ENCODE results near the gene FBXW4. TPM values are rescaled to one million over a fixed set of nuclear protein-coding genes. Genes with fewer than 3 reads are reported as not detected.

FBXW4 gene
- polyA plus RNA-seq, 1 donor from 2014 or later = 7.7 TPM

GRCh38 chr10:101732096-101732495 is 37.1 kb upstream of the FBXW4 start:
- H3K36me3 ChIP-seq (ENCODE audit: insufficient read depth, low read length) = no peaks in the 10 kb centered on the region
- H3K9ac ChIP-seq (ENCODE audit: low read length) = no peak overlapping the region
- H3F3A ChIP-seq (ENCODE audit: insufficient read depth, low read length, poor library complexity, severe bottlenecking) = no peaks in the 10 kb centered on the region
- no peak overlapping the region for H3K4me3 ChIP-seq (ENCODE audit: low read length)
- H4K20me1 ChIP-seq (ENCODE audit: insufficient read depth) = no peaks in the 10 kb centered on the region
- no peak overlapping the region for H3K27ac ChIP-seq (ENCODE audit: low read length)
- no peaks in the 10 kb centered on the region for H3K79me2 ChIP-seq (replicated peaks; ENCODE audit: insufficient read depth, low read length)
- no peaks in the 10 kb centered on the region for H3K9me2 ChIP-seq (ENCODE audit: insufficient read depth, low read length)
- H2AFZ ChIP-seq (ENCODE audit: low read depth, low read length) = no peak overlapping the region
- TF ChIP-seq POLR2AphosphoS5 (IDR thresholded peaks at IDR 0.05) (no peak), SMC3 (conservative IDR thresholded peaks at IDR 0.05; ENCODE audit: poor library complexity) (no peak), EZH2 (IDR thresholded peaks at IDR 0.05; ENCODE audit: borderline replicate concordance, insufficient read depth, low read length, poor library complexity, severe bottlenecking) (no peak), RAD21 (conservative IDR thresholded peaks at IDR 0.05) (no peak), MXI1 (conservative IDR thresholded peaks at IDR 0.05; ENCODE audit: poor library complexity, severe bottlenecking) (no peak), EP300 (conservative IDR thresholded peaks at IDR 0.05; ENCODE audit: poor library complexity, severe bottlenecking) (no peak), TAF1 (IDR thresholded peaks at IDR 0.05; ENCODE audit: low read depth) (no peak)
- TF ChIP-seq, protein P1, sequence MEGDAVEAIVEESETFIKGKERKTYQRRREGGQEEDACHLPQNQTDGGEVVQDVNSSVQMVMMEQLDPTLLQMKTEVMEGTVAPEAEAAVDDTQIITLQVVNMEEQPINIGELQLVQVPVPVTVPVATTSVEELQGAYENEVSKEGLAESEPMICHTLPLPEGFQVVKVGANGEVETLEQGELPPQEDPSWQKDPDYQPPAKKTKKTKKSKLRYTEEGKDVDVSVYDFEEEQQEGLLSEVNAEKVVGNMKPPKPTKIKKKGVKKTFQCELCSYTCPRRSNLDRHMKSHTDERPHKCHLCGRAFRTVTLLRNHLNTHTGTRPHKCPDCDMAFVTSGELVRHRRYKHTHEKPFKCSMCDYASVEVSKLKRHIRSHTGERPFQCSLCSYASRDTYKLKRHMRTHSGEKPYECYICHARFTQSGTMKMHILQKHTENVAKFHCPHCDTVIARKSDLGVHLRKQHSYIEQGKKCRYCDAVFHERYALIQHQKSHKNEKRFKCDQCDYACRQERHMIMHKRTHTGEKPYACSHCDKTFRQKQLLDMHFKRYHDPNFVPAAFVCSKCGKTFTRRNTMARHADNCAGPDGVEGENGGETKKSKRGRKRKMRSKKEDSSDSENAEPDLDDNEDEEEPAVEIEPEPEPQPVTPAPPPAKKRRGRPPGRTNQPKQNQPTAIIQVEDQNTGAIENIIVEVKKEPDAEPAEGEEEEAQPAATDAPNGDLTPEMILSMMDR (IDR thresholded peaks at IDR 0.05; ENCODE audit: poor library complexity, severe bottlenecking) = no peak
- TF ChIP-seq, protein P2, sequence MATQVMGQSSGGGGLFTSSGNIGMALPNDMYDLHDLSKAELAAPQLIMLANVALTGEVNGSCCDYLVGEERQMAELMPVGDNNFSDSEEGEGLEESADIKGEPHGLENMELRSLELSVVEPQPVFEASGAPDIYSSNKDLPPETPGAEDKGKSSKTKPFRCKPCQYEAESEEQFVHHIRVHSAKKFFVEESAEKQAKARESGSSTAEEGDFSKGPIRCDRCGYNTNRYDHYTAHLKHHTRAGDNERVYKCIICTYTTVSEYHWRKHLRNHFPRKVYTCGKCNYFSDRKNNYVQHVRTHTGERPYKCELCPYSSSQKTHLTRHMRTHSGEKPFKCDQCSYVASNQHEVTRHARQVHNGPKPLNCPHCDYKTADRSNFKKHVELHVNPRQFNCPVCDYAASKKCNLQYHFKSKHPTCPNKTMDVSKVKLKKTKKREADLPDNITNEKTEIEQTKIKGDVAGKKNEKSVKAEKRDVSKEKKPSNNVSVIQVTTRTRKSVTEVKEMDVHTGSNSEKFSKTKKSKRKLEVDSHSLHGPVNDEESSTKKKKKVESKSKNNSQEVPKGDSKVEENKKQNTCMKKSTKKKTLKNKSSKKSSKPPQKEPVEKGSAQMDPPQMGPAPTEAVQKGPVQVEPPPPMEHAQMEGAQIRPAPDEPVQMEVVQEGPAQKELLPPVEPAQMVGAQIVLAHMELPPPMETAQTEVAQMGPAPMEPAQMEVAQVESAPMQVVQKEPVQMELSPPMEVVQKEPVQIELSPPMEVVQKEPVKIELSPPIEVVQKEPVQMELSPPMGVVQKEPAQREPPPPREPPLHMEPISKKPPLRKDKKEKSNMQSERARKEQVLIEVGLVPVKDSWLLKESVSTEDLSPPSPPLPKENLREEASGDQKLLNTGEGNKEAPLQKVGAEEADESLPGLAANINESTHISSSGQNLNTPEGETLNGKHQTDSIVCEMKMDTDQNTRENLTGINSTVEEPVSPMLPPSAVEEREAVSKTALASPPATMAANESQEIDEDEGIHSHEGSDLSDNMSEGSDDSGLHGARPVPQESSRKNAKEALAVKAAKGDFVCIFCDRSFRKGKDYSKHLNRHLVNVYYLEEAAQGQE (IDR thresholded peaks at IDR 0.05; ENCODE audit: borderline replicate concordance) = no peak
- H3K4me2 ChIP-seq (ENCODE audit: low read length) = no peak overlapping the region
- no peaks in the 10 kb centered on the region for H3K27me3 ChIP-seq (ENCODE audit: insufficient read depth, low read depth, low read length)
- no peaks in the 10 kb centered on the region for H3K9me3 ChIP-seq (ENCODE audit: low read length)

- Histone ChIP-seq H4K20me1 (ENCODE audit: insufficient read depth) (no peaks in the 10 kb centered on the region), H3K27me3 (ENCODE audit: insufficient read depth, low read depth, low read length) (no peaks in the 10 kb centered on the region), H2AFZ (ENCODE audit: low read depth, low read length) (no peak overlapping the region), H3K4me2 (ENCODE audit: low read length) (no peak overlapping the region), H3F3A (ENCODE audit: insufficient read depth, low read length, poor library complexity, severe bottlenecking) (no peaks in the 10 kb centered on the region), H3K36me3 (ENCODE audit: insufficient read depth, low read length) (no peaks in the 10 kb centered on the region), H3K9me3 (ENCODE audit: low read length) (no peaks in the 10 kb centered on the region), H3K4me3 (ENCODE audit: low read length) (no peak overlapping the region), H3K79me2 (replicated peaks; ENCODE audit: insufficient read depth, low read length) (no peaks in the 10 kb centered on the region), H3K27ac (ENCODE audit: low read length) (no peak overlapping the region), H3K9me2 (ENCODE audit: insufficient read depth, low read length) (no peaks in the 10 kb centered on the region), H3K9ac (ENCODE audit: low read length) (no peak overlapping the region)
- TF ChIP-seq, protein P2 (IDR thresholded peaks at IDR 0.05; ENCODE audit: borderline replicate concordance) = no peak
- TF ChIP-seq RAD21 (conservative IDR thresholded peaks at IDR 0.05) = no peak
- TF ChIP-seq EP300 (conservative IDR thresholded peaks at IDR 0.05; ENCODE audit: poor library complexity, severe bottlenecking) = no peak
- no peak for TF ChIP-seq SMC3 (conservative IDR thresholded peaks at IDR 0.05; ENCODE audit: poor library complexity)
- TF ChIP-seq, protein P1 (IDR thresholded peaks at IDR 0.05; ENCODE audit: poor library complexity, severe bottlenecking) = no peak
- no peak for TF ChIP-seq MXI1 (conservative IDR thresholded peaks at IDR 0.05; ENCODE audit: poor library complexity, severe bottlenecking)
- TF ChIP-seq TAF1 (IDR thresholded peaks at IDR 0.05; ENCODE audit: low read depth) = no peak
- TF ChIP-seq POLR2AphosphoS5 (IDR thresholded peaks at IDR 0.05) = no peak
- no peak for TF ChIP-seq EZH2 (IDR thresholded peaks at IDR 0.05; ENCODE audit: borderline replicate concordance, insufficient read depth, low read length, poor library complexity, severe bottlenecking)
These were observed 31.1 kb upstream of the FBXW4 start for GRCh38 chr10:101726115-101726387.
